K562 (cell line): ENCODE measurements around the gene PIH1D1. TPM values are rescaled to one million over a fixed set of nuclear protein-coding genes. Genes with fewer than 3 reads are reported as not detected.
A peak's percentile ranks its signal among the peaks of the same experiment; 100 is the strongest.

Experiments used
- ATAC-seq: fragments of 200-7000 bp; cut with Tn5 transposase; 3 replicates; pipeline ENCODE4 v1.9.1; 2020; ENCODE audit warnings: moderate library complexity
- BruUV-seq: library from RNA; stranded (reverse); fragments of 400-500 nt; replicated peaks from 2 replicates; lab custom pipeline; 2021; lab: Mats Ljungman, UMichigan
- CTCF ChIA-PET: fragments of 300-600 bp; formaldehyde crosslinking; extraction: SDS; loops from one replicate; lab custom pipeline; 2021; ENCODE audit warnings: low intra/inter-chr PET ratio; lab: Yijun Ruan, JAX
- POLR2A ChIA-PET: fragments of 300-600, 350-650 bp; sonication (Branson Sonifier 250); formaldehyde crosslinking; extraction: SDS; loops from one replicate; lab custom pipeline; 2021; ENCODE audit warnings: antibody characterized with exemption, inconsistent platforms; lab: Yijun Ruan, JAX
- DNase-seq, 4 experiments: peaks; one replicate each; pipeline versions ENCODE4 v3.0.0 to v3.0.0-alpha.2; 2011 to 2018; ENCODE audit warnings: low spot score in 3 of 4, mixed read lengths in 3 of 4; ENCODE audit errors: extremely low read depth in 1 of 4
- FAIRE-seq: peaks from 2 replicates; lab custom pipeline; 2011; peaks lifted over from hg19 to GRCh38; lab: Jason Lieb, UNC
- H2AFZ ChIP-seq: 2 replicates; pipeline ENCODE4 v1.6.0; 2011; ENCODE audit warnings: low read depth, low read length, control low read depth, inconsistent platforms
- H3K27ac ChIP-seq: fragments of 200-600 bp; 3 replicates; pipeline ENCODE4 v1.8.0; 2011; ENCODE audit warnings: low read depth, mild to moderate bottlenecking, control low read depth, inconsistent platforms, low read length, moderate library complexity, mixed read lengths; ENCODE audit errors: extremely low read depth
- H3K27me3 ChIP-seq, 2 experiments: fragments of 300-600 bp in 1 of 2; 2 replicates in 1 of 2; 3 replicates in 1 of 2; pipeline versions ENCODE4 v1.6.0 to v1.8.0; 2011; ENCODE audit warnings: inconsistent platforms in 2 of 2, low read length in 2 of 2, mild to moderate bottlenecking in 1 of 2, mixed read lengths in 1 of 2, moderate library complexity in 1 of 2; ENCODE audit not compliant: control insufficient read depth in 2 of 2, insufficient read depth in 2 of 2
- H3K36me3 ChIP-seq: fragments of 300-600 bp; 3 replicates; pipeline ENCODE4 v1.8.0; 2011; ENCODE audit warnings: mild to moderate bottlenecking, low read length, inconsistent platforms; ENCODE audit not compliant: control insufficient read depth, insufficient read depth
- H3K4me1 ChIP-seq, 2 experiments: fragments of 200-600 bp in 1 of 2; replicated peaks in 1 of 2; 2 replicates in 1 of 2; 3 replicates in 1 of 2; pipeline versions ENCODE4 v1.5.1 to v1.8.0; 2011; ENCODE audit warnings: inconsistent platforms in 2 of 2, low read length in 2 of 2, mild to moderate bottlenecking in 1 of 2, mixed read lengths in 1 of 2, moderate library complexity in 1 of 2; ENCODE audit not compliant: control insufficient read depth in 2 of 2, insufficient read depth in 2 of 2
- H3K4me2 ChIP-seq: 2 replicates; pipeline ENCODE4 v1.6.1; 2011; ENCODE audit warnings: low read length, control low read depth, inconsistent platforms, mixed read lengths; ENCODE audit not compliant: insufficient read depth
- H3K4me3 ChIP-seq: fragments of 200-600 bp; sonication (generic), shearing (Covaris generic); 2 replicates; pipeline ENCODE4 v1.5.1; 2016; ENCODE audit warnings: control low read depth, inconsistent platforms
- H3K79me2 ChIP-seq: fragments of 200-600 bp; 3 replicates; pipeline ENCODE4 v1.8.0; 2011; ENCODE audit warnings: low read length, inconsistent platforms; ENCODE audit not compliant: control insufficient read depth, insufficient read depth
- H3K9ac ChIP-seq, 2 experiments: 2 replicates each; pipeline versions ENCODE4 v1.6.0 to v1.6.1; 2011; ENCODE audit warnings: low read depth in 2 of 2, low read length in 2 of 2, control low read depth in 1 of 2, inconsistent platforms in 1 of 2, mild to moderate bottlenecking in 1 of 2, mixed read lengths in 1 of 2; ENCODE audit not compliant: insufficient read depth in 1 of 2
- H3K9me1 ChIP-seq: one replicate; pipeline ENCODE4 v1.6.0; 2011; ENCODE audit warnings: inconsistent platforms, mild to moderate bottlenecking, low read length, moderate library complexity; ENCODE audit not compliant: control insufficient read depth, insufficient read depth
- H3K9me3 ChIP-seq: replicated peaks from 2 replicates; pipeline ENCODE4 v1.5.1; 2011; ENCODE audit warnings: low read depth, low read length, inconsistent platforms; ENCODE audit not compliant: control insufficient read depth, insufficient read depth
- H4K20me1 ChIP-seq: replicated peaks from 2 replicates; pipeline ENCODE4 v1.6.1; 2011; ENCODE audit warnings: low read length, inconsistent platforms, mixed read lengths; ENCODE audit not compliant: control insufficient read depth, insufficient read depth
- PML ChIP-seq: IDR thresholded peaks from 2 replicates; pipeline ENCODE4 v1.6.1; 2012; ENCODE audit warnings: low read length, inconsistent platforms
- WGBS: fragments of 100-300 bp; shearing (Covaris generic); methylation state at CpG from one replicate; pipeline ENCODE4 v1.1.6; 2016; ENCODE audit warnings: low coverage, mixed read lengths; ENCODE audit not compliant: insufficient coverage; ENCODE audit errors: missing lambda C conversion rate; 5-methylcytosine and 5-hydroxymethylcytosine counted together
- in situ Hi-C: fragments of 300-500 bp; cut with MboI; formaldehyde crosslinking; loops from 4 replicates; pipeline ENCODE4 v1.15.0; 2018; ENCODE audit warnings: inconsistent platforms, mixed read lengths
- intact Hi-C: fragments of 100-400 bp; cut with micrococcal nuclease; formaldehyde crosslinking; loops from 2 replicates; pipeline ENCODE4 v1.14.2; 2022
- polyA plus RNA-seq, 8 experiments: library from polyadenylated mRNA; depleted of rRNA in 4 of 8; stranded (reverse) in 5 of 8; unstranded in 3 of 8; fragments of >200 nt; fragmentation: Nextera tagmentation in 2 of 8; fragmentation: Illumina TruSeq in 1 of 8; extraction: Ambion mirVana in 2 of 8; extraction: Trizol in 1 of 8; gene quantifications; 2 replicates each; pipeline versions ENCODE4 v1.2.1 to v1.2.3, GENCODE V29; 2011 to 2014; ENCODE audit warnings: inconsistent platforms in 1 of 8, missing spikeins in 1 of 8
- total RNA-seq, 7 experiments: library from RNA; depleted of rRNA in 6 of 7; stranded (reverse); fragments of >200 nt in 6 of 7; fragmentation: Illumina TruSeq in 2 of 7; extraction: Trizol in 2 of 7; gene quantifications; 2 replicates each; pipeline versions ENCODE4 v1.2.1 to v1.2.3, GENCODE V29; 2011 to 2021; ENCODE audit warnings: low replicate concordance in 1 of 7
- TF ChIP-seq, protein P1 (sequence below), 2 experiments: IDR thresholded peaks in 1 of 2; conservative IDR thresholded peaks in 1 of 2; 2 replicates each; pipeline ENCODE4 v1.6.1; 2016; ENCODE audit warnings: low read depth in 2 of 2, mild to moderate bottlenecking in 1 of 2, missing compliant biosample characterization in 1 of 2, missing genetic modification characterization in 1 of 2, moderate library complexity in 1 of 2
- TF ChIP-seq, protein P2 (sequence below): fragments of 450-650 bp; IDR thresholded peaks from 2 replicates; pipeline ENCODE4 v1.6.1; 2016
- TF ChIP-seq, protein P3 (sequence below): sonication (generic); formaldehyde crosslinking; IDR thresholded peaks from 2 replicates; pipeline ENCODE4 v1.8.1; 2023; ENCODE audit warnings: mild to moderate bottlenecking, missing genetic modification reagents
- TF ChIP-seq, protein P4 (sequence below): fragments of 250-450 bp; sonication (Bioruptor Pico); IDR thresholded peaks from 2 replicates; pipeline ENCODE4 v1.4.0; 2020

PIH1D1 gene
- total and polyA plus RNA-seq, 9 of the 15 experiments (the other 6 are each of a cell fraction or from before 2014, with no cell fraction given) = 26.5 to 224 (median 137) TPM

DNA sequence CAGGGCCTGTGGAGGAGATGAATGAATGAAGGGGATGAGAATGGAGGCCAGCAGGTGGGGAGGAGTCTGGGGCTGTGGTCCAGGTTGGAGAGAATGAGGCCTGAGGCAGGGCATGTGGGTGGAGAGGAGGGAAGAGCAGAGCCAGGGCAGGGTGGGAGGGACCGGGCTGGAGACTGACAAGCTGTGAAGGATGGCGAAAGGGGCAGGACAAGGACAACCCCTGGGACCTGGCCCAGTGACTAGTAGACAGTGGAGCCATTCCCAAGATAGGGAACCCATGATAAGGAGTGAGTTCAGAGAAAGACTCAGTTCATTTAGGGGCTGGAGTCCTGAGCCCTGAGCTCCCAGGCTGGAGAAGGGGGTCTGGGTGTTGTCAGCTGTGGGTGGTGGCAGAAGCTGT lies 31.4 kb downstream of the PIH1D1 start:
- ATAC-seq (no peak), DNase-seq (peak in 2 of 4 experiments; percentile 64), FAIRE-seq (peak; percentile 44)
- TF ChIP-seq, protein P1, sequence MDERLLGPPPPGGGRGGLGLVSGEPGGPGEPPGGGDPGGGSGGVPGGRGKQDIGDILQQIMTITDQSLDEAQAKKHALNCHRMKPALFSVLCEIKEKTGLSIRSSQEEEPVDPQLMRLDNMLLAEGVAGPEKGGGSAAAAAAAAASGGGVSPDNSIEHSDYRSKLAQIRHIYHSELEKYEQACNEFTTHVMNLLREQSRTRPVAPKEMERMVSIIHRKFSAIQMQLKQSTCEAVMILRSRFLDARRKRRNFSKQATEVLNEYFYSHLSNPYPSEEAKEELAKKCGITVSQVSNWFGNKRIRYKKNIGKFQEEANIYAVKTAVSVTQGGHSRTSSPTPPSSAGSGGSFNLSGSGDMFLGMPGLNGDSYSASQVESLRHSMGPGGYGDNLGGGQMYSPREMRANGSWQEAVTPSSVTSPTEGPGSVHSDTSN (CRISPR knock-in tag; IDR thresholded peaks at IDR 0.05; ENCODE audit: low read depth) = no peak
- TF ChIP-seq, protein P1 (tag; conservative IDR thresholded peaks at IDR 0.05; ENCODE audit: low read depth) = peak; percentile 67
- TF ChIP-seq, protein P2, sequence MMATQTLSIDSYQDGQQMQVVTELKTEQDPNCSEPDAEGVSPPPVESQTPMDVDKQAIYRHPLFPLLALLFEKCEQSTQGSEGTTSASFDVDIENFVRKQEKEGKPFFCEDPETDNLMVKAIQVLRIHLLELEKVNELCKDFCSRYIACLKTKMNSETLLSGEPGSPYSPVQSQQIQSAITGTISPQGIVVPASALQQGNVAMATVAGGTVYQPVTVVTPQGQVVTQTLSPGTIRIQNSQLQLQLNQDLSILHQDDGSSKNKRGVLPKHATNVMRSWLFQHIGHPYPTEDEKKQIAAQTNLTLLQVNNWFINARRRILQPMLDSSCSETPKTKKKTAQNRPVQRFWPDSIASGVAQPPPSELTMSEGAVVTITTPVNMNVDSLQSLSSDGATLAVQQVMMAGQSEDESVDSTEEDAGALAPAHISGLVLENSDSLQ = peak; percentile 62
- TF ChIP-seq, protein P3, sequence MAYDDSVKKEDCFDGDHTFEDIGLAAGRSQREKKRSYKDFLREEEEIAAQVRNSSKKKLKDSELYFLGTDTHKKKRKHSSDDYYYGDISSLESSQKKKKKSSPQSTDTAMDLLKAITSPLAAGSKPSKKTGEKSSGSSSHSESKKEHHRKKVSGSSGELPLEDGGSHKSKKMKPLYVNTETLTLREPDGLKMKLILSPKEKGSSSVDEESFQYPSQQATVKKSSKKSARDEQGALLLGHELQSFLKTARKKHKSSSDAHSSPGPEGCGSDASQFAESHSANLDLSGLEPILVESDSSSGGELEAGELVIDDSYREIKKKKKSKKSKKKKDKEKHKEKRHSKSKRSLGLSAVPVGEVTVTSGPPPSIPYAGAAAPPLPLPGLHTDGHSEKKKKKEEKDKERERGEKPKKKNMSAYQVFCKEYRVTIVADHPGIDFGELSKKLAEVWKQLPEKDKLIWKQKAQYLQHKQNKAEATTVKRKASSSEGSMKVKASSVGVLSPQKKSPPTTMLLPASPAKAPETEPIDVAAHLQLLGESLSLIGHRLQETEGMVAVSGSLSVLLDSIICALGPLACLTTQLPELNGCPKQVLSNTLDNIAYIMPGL (CRISPR knock-in tag) = 0 out of 2 replicates have a peak, but pooled peaks have one; percentile 2
- no peak for TF ChIP-seq PML
- TF ChIP-seq, protein P4, sequence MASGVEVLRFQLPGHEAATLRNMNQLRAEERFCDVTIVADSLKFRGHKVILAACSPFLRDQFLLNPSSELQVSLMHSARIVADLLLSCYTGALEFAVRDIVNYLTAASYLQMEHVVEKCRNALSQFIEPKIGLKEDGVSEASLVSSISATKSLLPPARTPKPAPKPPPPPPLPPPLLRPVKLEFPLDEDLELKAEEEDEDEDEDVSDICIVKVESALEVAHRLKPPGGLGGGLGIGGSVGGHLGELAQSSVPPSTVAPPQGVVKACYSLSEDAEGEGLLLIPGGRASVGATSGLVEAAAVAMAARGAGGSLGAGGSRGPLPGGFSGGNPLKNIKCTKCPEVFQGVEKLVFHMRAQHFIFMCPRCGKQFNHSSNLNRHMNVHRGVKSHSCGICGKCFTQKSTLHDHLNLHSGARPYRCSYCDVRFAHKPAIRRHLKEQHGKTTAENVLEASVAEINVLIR (CRISPR knock-in tag) = no peak
- no CpG with 5 or more reads among the region's 2 CpGs for WGBS
- Histone ChIP-seq H3K27ac (peak overlapping the region; percentile 21; the same call in 1 of the 3 replicates), H3K4me3 (no peak overlapping the region), H3K9me1 (no peaks in the 10 kb centered on the region), H3K9ac (peak overlapping the region; percentile 48 to 80; a peak in 2 of 4 replicates), H4K20me1 (no peaks in the 10 kb centered on the region), H3K36me3 (no peaks in the 10 kb centered on the region), H3K79me2 (no peaks in the 10 kb centered on the region), H3K4me1 (peaks cover 38 to 45% of the 10 kb centered on the region in 2 experiments), H2AFZ (peak overlapping the region; percentile 85), H3K4me2 (peak overlapping the region; percentile 75), H3K27me3 (no peaks in the 10 kb centered on the region), H3K9me3 (no peaks in the 10 kb centered on the region)
- in situ Hi-C loops = no loop called here
- no TSS peak for BruUV-seq
- intact Hi-C loops = no loop called here
- CTCF ChIA-PET = interaction anchor here (0.5 kb wide), 1 partner anchor 1186 kb away, joined by 3 read pairs; no protein-coding TSS in a partner anchor
- POLR2A ChIA-PET = interaction anchor here (0.6 to 1.3 kb wide), 3 partner anchors 8 to 28 kb away, joined by 3 to 6 read pairs (median 4); no protein-coding TSS in a partner anchor
